Common myeloid progenitor, CD34-positive (primary cell): ENCODE measurements around the gene LRRC3.

Source experiments
- CTCF ChIA-PET: fragments of 350-600 bp; sonication (Branson Sonifier 250); formaldehyde crosslinking; loops from one replicate; lab custom pipeline; 2021; ENCODE audit warnings: antibody characterized with exemption; lab: Charles Lee
- POLR2A ChIA-PET: fragments of 350-600 bp; sonication (Branson Sonifier 250); formaldehyde crosslinking; loops from one replicate; lab custom pipeline; 2021; ENCODE audit warnings: antibody characterized with exemption; lab: Charles Lee
- DNase-seq, 3 donors: peaks; one replicate each; pipeline versions ENCODE4 v3.0.0 to v3.0.0-alpha.2; 2013
- H3K27ac ChIP-seq, 2 experiments: 1 replicate in 1 of 2; 2 replicates in 1 of 2; pipeline ENCODE4 v1.7.0; 2013; ENCODE audit warnings: inconsistent platforms in 2 of 2, low read length in 2 of 2, mild to moderate bottlenecking in 2 of 2, low read depth in 1 of 2, moderate library complexity in 1 of 2; ENCODE audit not compliant: severe bottlenecking in 2 of 2, insufficient read depth in 1 of 2, poor library complexity in 1 of 2
- H3K27me3 ChIP-seq, 5 experiments: replicated peaks in 2 of 5; 1 replicate in 3 of 5; 2 replicates in 2 of 5; pipeline versions ENCODE4 v1.6.1 to v1.7.0; 2013; ENCODE audit warnings: low read length in 4 of 5, mild to moderate bottlenecking in 2 of 5, moderate library complexity in 2 of 5, inconsistent platforms in 1 of 5; ENCODE audit not compliant: insufficient read depth in 5 of 5, control insufficient read depth in 4 of 5
- H3K36me3 ChIP-seq, 4 experiments: 1 replicate in 2 of 4; 2 replicates in 2 of 4; pipeline versions ENCODE4 v1.6.1 to v1.7.0; 2013; ENCODE audit warnings: low read length in 3 of 4, control low read depth in 1 of 4, mild to moderate bottlenecking in 1 of 4; ENCODE audit not compliant: control insufficient read depth in 4 of 4, insufficient read depth in 4 of 4
- H3K4me1 ChIP-seq, 4 experiments: 1 replicate in 3 of 4; 2 replicates in 1 of 4; pipeline versions ENCODE4 v1.6.1 to v1.7.1; 2013; ENCODE audit warnings: low read length in 3 of 4, mild to moderate bottlenecking in 3 of 4, control low read depth in 1 of 4, inconsistent platforms in 1 of 4, moderate library complexity in 1 of 4; ENCODE audit not compliant: control insufficient read depth in 4 of 4, insufficient read depth in 4 of 4; ENCODE audit errors: control extremely low read depth in 1 of 4
- H3K4me3 ChIP-seq, 7 experiments: 1 replicate in 4 of 7; 2 replicates in 3 of 7; pipeline versions ENCODE4 v1.5.1 to v1.7.0; 2013; ENCODE audit warnings: mild to moderate bottlenecking in 7 of 7, low read length in 6 of 7, moderate library complexity in 6 of 7, inconsistent platforms in 2 of 7, low read depth in 2 of 7, control low read depth in 1 of 7; ENCODE audit not compliant: insufficient read depth in 4 of 7, control insufficient read depth in 1 of 7; ENCODE audit errors: extremely low read depth in 1 of 7
- H3K9me3 ChIP-seq, 5 experiments: 1 replicate in 4 of 5; 2 replicates in 1 of 5; pipeline versions ENCODE4 v1.6.1 to v1.7.1; 2013; ENCODE audit warnings: low read length in 4 of 5, mild to moderate bottlenecking in 2 of 5, inconsistent platforms in 1 of 5, low read depth in 1 of 5, moderate library complexity in 1 of 5; ENCODE audit not compliant: control insufficient read depth in 4 of 5, insufficient read depth in 2 of 5; ENCODE audit errors: control extremely low read depth in 1 of 5
- WGBS: methylation state at CpG from one replicate; pipeline ENCODE4 v1.1.5; 2013; ENCODE audit not compliant: insufficient coverage; 5-methylcytosine and 5-hydroxymethylcytosine counted together

Gene LRRC3

DNA sequence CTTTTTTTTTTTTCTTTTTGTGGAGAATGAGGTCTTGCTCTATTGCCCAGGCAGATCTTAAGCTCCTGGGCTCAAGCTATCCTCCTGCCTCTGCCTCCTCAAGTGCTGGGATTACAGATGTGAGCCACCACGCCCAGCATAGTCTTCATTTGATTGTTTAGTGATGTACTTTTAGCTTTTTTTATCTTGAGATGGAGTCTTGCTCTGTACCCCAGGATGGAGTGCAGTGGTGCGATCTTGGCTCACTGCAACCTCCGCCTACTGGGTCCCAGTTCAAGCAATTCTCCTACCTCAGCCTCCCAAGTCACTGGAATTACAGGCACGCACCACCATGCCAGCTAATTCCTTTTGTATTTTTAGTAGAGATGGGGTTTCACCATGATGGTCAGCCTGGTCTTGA, 24.0 kb upstream of the LRRC3 start:
- no peak for DNase-seq
- CTCF ChIA-PET, result interaction anchor here (0.8 kb wide), 1 partner anchor 10 kb away, joined by 3 read pairs; no protein-coding TSS in a partner anchor
- no peaks in the 10 kb centered on the region for H3K36me3 ChIP-seq
- peaks cover 5 to 7% (median 6%) of the 10 kb centered on the region in 5 experiments for H3K9me3 ChIP-seq
- no peak overlapping the region for H3K4me3 ChIP-seq
- H3K27ac ChIP-seq, result no peak overlapping the region
- POLR2A ChIA-PET, result no interaction called here
- no CpG with 5 or more reads among the region's 4 CpGs for WGBS
- no peaks in the 10 kb centered on the region for H3K27me3 ChIP-seq
- peaks cover 0 to 6% (median 0%) of the 10 kb centered on the region in 4 experiments for H3K4me1 ChIP-seq

DNA sequence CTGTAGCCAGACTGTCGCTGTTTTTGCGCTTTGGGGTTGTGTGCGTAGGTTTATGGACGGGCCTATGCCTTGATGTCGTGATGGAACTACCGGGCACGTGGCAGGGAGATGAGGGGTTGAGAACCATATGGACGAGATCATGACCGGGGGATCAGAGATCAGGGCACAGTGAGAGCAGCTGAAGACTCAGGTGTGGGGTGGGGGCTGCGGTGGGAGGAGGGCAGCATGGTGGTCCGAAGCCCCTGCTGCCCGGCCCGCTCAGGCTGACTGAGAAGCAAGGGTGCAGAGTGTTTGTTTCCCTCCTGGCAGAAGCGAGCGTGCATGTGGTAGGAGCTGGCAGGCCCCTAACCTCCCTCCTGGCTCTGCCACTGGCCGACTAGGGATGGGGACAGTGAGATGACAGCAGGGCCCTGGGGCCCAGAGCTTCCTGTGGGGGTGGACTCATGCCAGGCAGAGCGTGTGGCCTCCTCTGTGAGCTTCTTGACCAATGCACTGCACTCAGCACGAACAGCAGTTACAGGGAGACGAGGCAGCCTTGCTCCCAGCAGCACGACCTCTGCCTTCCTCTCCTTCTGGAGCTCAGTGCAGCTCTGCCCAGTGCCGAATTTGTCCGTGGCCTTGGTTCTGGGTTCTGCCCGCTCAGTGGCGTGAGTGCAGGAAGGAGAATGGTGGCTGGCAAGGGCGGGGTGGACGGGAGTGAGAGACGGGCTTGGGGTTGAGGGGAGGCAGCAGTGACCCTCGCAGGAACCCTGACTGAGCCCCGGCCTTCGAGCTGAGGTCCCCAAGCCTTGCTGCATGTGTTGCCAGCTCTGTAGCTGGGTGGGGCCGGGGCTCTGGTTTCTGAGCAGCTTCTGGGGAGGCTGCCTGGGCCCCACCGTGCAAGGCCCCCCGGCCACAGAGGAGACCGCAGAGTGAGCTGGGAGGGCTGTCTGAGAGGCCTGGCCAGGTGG, 22.2 kb upstream of the LRRC3 start:
- no peak overlapping the region for H3K4me3 ChIP-seq
- H3K4me1 ChIP-seq, result no peaks in the 10 kb centered on the region
- 95% methylated on average over 32 of the region's 34 CpGs for WGBS
- CTCF ChIA-PET, result no interaction called here
- POLR2A ChIA-PET, result interaction anchor here (1.2 kb wide), 1 partner anchor 9 kb away, joined by 4 read pairs; no protein-coding TSS in a partner anchor
- no peak for DNase-seq
- H3K27ac ChIP-seq, result no peak overlapping the region
- H3K9me3 ChIP-seq, result peaks cover 5 to 7% (median 6%) of the 10 kb centered on the region in 5 experiments
- H3K27me3 ChIP-seq, result no peaks in the 10 kb centered on the region
- no peaks in the 10 kb centered on the region for H3K36me3 ChIP-seq

DNA sequence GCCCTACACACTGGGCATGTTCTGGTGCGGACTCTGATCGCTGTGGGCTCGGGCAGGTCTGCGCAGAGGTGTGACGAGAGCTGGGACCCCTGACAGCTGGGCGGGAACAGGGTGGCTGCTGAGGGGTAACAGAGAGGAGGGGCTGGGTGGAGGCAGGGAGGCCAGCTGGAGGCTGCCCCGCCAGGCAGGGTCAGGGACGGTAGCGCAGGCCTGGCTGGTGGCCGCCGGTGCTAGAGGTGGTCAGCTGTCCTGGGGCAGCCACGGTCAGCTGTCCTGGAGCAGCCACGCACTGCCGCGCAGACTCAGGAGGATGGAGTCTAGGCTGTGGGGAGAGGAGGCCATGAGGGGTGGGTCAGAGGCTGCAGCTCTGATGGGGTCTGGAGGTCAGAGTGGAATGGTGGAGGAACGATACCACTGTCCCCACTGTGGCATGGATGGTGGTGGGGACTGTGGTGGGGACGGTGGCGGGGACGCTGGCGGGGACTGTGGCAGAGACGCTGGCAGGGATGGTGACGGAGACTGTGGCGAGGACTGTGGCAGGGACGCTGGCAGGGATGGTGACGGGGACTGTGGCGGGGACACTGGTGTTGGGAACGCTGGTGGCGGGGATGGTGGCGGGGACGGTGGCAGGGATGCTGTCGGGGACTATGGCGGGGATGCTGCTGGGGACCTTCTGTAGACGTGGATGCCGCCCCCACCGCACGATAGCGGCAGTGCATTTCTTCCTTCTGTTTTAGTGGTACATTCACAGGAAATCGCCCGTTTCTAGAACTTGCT, 21.3 kb upstream of the LRRC3 start:
- H3K36me3 ChIP-seq, result no peaks in the 10 kb centered on the region
- no peak overlapping the region for H3K4me3 ChIP-seq
- POLR2A ChIA-PET, result interaction anchor here (1.2 kb wide), 1 partner anchor 9 kb away, joined by 4 read pairs; no protein-coding TSS in a partner anchor
- 93% methylated on average over 36 of the region's 39 CpGs for WGBS
- no peak for DNase-seq
- CTCF ChIA-PET, result no interaction called here
- H3K27ac ChIP-seq, result no peak overlapping the region
- H3K27me3 ChIP-seq, result no peaks in the 10 kb centered on the region
- peaks cover 0 to 5% (median 2%) of the 10 kb centered on the region in 5 experiments for H3K9me3 ChIP-seq
- no peaks in the 10 kb centered on the region for H3K4me1 ChIP-seq

DNA sequence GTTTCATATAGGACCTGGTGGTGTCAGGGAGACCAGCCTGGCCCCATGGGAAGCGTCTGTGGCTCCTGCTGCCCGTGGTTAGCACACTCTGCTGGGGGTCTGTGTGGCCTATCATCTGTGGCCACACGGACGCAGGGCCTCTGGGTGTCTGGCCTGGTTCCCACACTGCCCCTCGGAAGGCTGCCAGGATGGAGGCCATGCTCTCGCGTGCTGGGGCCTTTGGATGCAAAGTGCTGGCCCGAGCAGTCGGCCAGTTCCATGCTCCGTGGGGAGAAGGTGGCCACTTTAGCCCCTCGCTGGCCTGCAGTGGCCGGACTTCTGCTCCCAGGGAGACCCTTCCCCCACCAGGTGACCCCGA, 20.8 kb upstream of the LRRC3 start:
- WGBS, result 89% methylated on average over 13 of the region's 13 CpGs

DNA sequence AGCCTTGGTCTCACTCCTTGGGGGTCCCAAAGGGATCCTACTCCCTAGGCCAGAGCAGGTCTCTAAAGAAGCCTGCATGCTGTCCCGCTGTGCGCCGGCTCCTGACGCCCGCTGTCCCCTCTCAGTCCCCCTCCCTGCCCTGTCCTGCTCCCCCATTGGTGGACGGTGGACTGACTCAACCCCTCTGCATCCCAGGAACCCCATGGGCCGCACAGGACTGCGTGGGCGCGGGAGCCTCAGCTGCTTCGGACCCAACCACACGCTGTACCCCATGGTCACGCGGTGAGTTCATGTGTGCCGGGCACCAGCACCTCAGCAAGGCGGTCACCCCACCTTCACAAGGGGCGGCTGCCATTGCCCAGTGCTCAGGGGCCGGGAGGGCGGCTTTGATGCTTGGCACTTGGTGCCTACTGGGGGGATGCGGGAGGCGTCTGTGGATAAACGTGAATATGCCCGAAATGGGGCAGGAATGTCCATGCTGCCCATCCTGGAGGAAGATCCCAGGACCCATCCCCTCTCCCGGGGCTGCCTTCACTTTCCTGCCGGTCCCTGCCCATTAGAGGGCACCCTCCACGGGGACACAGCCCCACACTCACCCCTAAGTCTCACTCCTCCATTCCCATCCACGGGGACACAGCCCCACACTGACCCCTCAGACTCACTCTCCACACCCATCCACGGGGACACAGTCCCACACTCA, 20.2 kb upstream of the LRRC3 start:
- CTCF ChIA-PET, result no interaction called here

More for the DNA sequence above, 20.8 kb upstream of the LRRC3 start:
- H3K36me3 ChIP-seq, result no peaks in the 10 kb centered on the region
- no peak for DNase-seq
- peaks cover 0 to 5% (median 2%) of the 10 kb centered on the region in 5 experiments for H3K9me3 ChIP-seq
- no peaks in the 10 kb centered on the region for H3K27me3 ChIP-seq
- ChIA-PET POLR2A (no interaction called here), CTCF (no interaction called here)
- H3K27ac ChIP-seq, result no peak overlapping the region
- H3K4me3 ChIP-seq, result no peak overlapping the region
- no peaks in the 10 kb centered on the region for H3K4me1 ChIP-seq

DNA sequence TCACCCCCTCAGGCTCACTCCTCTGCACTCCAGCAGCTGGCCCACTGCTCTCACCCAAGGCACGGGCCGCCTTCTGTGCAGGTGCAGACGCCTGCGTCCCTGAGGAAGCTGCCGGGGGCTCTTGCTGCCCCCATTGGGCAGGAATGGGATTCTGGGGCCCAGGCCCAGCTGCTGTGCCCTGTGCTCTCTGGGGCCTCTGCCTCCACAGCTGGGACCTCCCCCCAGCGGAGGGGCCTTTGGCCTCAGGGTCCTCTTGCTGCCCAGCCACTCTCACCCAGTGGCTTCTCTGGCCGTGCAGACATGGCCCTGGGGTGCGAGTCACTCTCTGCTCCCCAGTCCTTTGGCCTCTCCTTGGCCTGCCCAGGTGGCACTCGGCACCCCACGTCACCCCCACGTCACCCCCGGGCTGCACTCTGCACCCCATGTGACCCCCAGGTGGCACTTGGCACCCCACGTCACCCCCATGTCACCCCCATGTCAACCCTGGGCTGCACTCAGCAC, 19.1 kb upstream of the LRRC3 start:
- 98% methylated on average over 11 of the region's 13 CpGs for whole genome bisulfite sequencing
- H3K36me3 ChIP-seq, result no peaks in the 10 kb centered on the region
- CTCF ChIA-PET, result no interaction called here

More for the DNA sequence above, 20.2 kb upstream of the LRRC3 start:
- Histone ChIP-seq H3K4me3 (no peak overlapping the region), H3K9me3 (peaks cover 0 to 2% (median under 1%) of the 10 kb centered on the region in 5 experiments), H3K27ac (no peak overlapping the region), H3K4me1 (no peaks in the 10 kb centered on the region), H3K27me3 (no peaks in the 10 kb centered on the region), H3K36me3 (no peaks in the 10 kb centered on the region)
- DNase-seq, result no peak
- 94% methylated on average over 26 of the region's 28 CpGs for WGBS
- POLR2A ChIA-PET, result no interaction called here

More for the DNA sequence above, 19.1 kb upstream of the LRRC3 start:
- DNase-seq, result no peak
- no peaks in the 10 kb centered on the region for H3K9me3 ChIP-seq
- no peak overlapping the region for H3K27ac ChIP-seq
- H3K4me3 ChIP-seq, result no peak overlapping the region
- H3K4me1 ChIP-seq, result no peaks in the 10 kb centered on the region
- H3K27me3 ChIP-seq, result no peaks in the 10 kb centered on the region
- POLR2A ChIA-PET, result no interaction called here
